Stimulated activated naive B cell treated with anti-CD40 and anti-IgM and Interleukin-4, amounts not matched to agents 10 μg/mL and 1 μg/mL and 100 μg/mL, for 72 hours (primary cell): ENCODE results near the gene CFL2.
"Not testable (repeated sequence)": the region's sequence is repeated elsewhere in the genome, so short reads cannot be mapped to it uniquely, and the experiment has no call there.

Experiments
- ATAC-seq, 2 donors: fragments of 150-1000 bp; cut with Tn5 transposase; replicated peaks; 2 replicates each; pipeline ENCODE4 v1.10.0; 2021; ENCODE audit warnings: moderate library complexity in 1 of 2
- DNase-seq: peaks from one replicate; pipeline ENCODE4 v3.0.0; 2021
- H3K27ac Mint-ChIP-seq: one replicate; pipeline ENCODE4 v1.8.0; 2022; ENCODE audit warnings: mild to moderate bottlenecking, mixed read lengths
- H3K27me3 Mint-ChIP-seq, 2 donors: one replicate each; pipeline ENCODE4 v1.8.0; 2022; ENCODE audit warnings: mixed read lengths in 2 of 2
- H3K36me3 Mint-ChIP-seq, 2 donors: one replicate each; pipeline ENCODE4 v1.8.0; 2022; ENCODE audit warnings: mixed read lengths in 2 of 2, mild to moderate bottlenecking in 1 of 2
- H3K4me1 Mint-ChIP-seq, 2 donors: one replicate each; pipeline ENCODE4 v1.8.0; 2022; ENCODE audit warnings: mixed read lengths in 2 of 2, mild to moderate bottlenecking in 1 of 2
- H3K4me3 Mint-ChIP-seq, 2 donors: one replicate each; pipeline ENCODE4 v1.8.0; 2022; ENCODE audit warnings: mild to moderate bottlenecking in 2 of 2, mixed read lengths in 2 of 2, moderate library complexity in 1 of 2
- H3K9me3 Mint-ChIP-seq, 2 donors: one replicate each; pipeline ENCODE4 v1.8.0; 2022; ENCODE audit warnings: mixed read lengths in 2 of 2, mild to moderate bottlenecking in 1 of 2

The CFL2 gene

DNA sequence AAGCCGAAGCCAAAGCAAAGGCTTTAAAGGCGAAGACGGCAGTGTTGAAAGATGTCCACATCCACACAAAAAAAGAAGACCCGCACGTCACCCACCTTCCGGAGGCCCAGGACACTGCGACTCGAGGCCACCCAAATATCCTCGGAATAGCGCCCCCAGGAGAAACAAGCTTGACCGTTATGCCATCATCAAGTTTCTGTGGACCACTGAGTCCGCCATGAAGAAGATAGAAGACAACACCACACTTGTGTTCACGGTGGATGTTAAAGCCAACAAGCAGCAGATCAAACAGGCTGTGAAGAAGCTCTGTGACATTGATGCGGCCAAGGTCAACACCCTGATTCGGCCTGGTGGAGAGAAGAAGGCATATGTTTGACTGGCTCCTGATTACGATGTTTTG is 20.2 kb downstream of the CFL2 start:
- not testable (repeated sequence) for H3K4me3 Mint-ChIP-seq, H3K36me3 Mint-ChIP-seq, DNase-seq, H3K27me3 Mint-ChIP-seq, H3K27ac Mint-ChIP-seq, H3K9me3 Mint-ChIP-seq, ATAC-seq
- peaks cover 7 to 12% of the 10 kb centered on the region in 2 donors for H3K4me1 Mint-ChIP-seq

DNA sequence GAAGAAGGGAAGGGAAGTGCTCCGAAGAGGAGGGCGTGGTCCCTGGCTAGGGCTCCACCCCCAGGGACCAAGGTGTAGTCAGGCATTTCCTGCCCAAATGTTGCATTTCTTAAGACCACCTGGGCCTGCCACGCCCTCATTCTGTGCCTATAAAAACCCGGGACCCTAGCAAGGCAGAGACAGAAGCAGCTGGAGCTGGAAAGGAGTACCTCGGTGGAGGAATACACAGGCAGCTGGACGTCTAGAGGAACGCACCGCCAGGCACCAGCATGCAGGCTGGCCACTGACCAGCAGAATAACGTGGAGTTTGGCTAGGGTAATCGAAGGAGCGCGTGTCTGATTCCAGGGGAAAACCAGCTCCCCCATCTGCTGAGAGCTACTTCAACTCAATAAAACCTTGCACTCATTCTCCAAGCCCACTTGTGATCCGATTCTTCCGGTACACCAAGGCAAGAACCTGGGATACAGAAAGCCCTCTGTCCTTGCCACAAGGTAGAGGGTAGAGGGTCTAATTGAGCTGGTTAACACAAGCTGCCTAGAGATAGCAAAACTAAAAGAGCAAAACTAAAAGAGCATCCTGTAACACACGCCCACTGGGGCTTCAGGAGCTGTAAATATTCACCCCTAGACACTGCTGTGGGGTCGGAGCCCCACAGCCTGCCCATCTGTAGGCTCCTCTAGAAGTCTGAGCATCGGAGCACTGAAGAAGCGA is 21.0 kb downstream of the CFL2 start:
- Mint-ChIP-seq H3K4me3 (peak overlapping the region; percentile 68 to 77), H3K27me3 (peaks cover 0 to 6% of the 10 kb centered on the region in 2 donors), H3K9me3 (no peaks in the 10 kb centered on the region), H3K36me3 (no peaks in the 10 kb centered on the region), H3K27ac (peak overlapping the region; percentile 39), H3K4me1 (peaks cover 7 to 12% of the 10 kb centered on the region in 2 donors)
- ATAC-seq (peak; percentile 44 to 60), DNase-seq (no peak)

DNA sequence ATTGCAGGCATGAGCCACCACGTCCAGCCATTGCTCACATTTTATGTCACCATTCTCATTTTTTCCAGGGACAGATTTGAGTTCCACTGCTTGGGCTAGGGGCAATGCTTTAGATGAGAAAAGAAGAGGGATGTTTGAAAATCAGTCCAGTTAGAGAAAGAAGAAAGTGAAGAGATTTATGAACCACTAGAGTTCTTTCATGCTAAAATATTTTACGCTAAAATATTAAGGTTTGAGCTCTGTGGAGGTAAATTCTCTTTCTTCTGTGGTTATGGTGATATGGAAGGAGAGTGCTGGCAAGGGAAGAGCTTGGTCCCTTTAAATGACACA is 21.5 kb downstream of the CFL2 start:
- Mint-ChIP-seq H3K4me3 (peak overlapping the region; percentile 68 to 77), H3K27ac (no peak overlapping the region), H3K9me3 (no peaks in the 10 kb centered on the region), H3K4me1 (peaks cover 7 to 12% of the 10 kb centered on the region in 2 donors), H3K36me3 (no peaks in the 10 kb centered on the region), H3K27me3 (peaks cover 0 to 6% of the 10 kb centered on the region in 2 donors)
- DNase-seq (no peak), ATAC-seq (no peak)

DNA sequence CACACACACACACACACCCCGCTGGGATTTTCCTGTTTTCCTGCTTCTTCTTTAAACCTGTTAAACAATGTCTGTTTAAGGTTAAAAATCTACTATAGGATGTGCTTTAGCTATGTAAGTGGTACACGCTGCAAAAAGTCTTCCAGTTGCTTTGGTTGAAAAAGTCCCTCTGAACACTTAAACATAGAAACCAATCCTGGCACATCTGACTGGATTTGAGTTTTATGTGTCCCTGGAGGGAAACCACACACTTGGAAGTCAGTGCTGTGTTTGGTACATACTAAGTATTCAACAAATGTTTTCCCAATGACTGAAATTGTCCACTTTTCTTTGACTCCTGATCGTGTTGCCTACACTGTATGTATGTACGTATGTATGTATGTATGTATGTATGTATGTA is 22.0 kb downstream of the CFL2 start:
- no peak for ATAC-seq
- H3K9me3 Mint-ChIP-seq = no peaks in the 10 kb centered on the region
- no peak overlapping the region for H3K4me3 Mint-ChIP-seq
- no peak for DNase-seq
- H3K27ac Mint-ChIP-seq = no peak overlapping the region
- peaks cover 7 to 12% of the 10 kb centered on the region in 2 donors for H3K4me1 Mint-ChIP-seq
- H3K36me3 Mint-ChIP-seq = no peaks in the 10 kb centered on the region
- H3K27me3 Mint-ChIP-seq = peaks cover 0 to 6% of the 10 kb centered on the region in 2 donors

- no peak for DNase-seq
- peaks cover 7 to 12% of the 10 kb centered on the region in 2 donors for H3K4me1 Mint-ChIP-seq
- H3K9me3 Mint-ChIP-seq = no peaks in the 10 kb centered on the region
- peaks cover 2 to 7% of the 10 kb centered on the region in 2 donors for H3K27me3 Mint-ChIP-seq
- no peak for ATAC-seq
- no peak overlapping the region for H3K27ac Mint-ChIP-seq
- H3K36me3 Mint-ChIP-seq = no peaks in the 10 kb centered on the region
- no peak overlapping the region for H3K4me3 Mint-ChIP-seq
Observed at GRCh38 chr14:34691206-34691605, 23.2 kb downstream of the CFL2 start.

GRCh38 chr14:34688470-34689206 is 25.8 kb downstream of the CFL2 start:
- H3K4me1 Mint-ChIP-seq = peaks cover 7 to 11% of the 10 kb centered on the region in 2 donors
- no peak for DNase-seq
- peaks cover 9 to 14% of the 10 kb centered on the region in 2 donors for H3K27me3 Mint-ChIP-seq
- no peak for ATAC-seq
- no peak overlapping the region for H3K4me3 Mint-ChIP-seq
- no peak overlapping the region for H3K27ac Mint-ChIP-seq
- H3K9me3 Mint-ChIP-seq = no peaks in the 10 kb centered on the region
- H3K36me3 Mint-ChIP-seq = no peaks in the 10 kb centered on the region

GRCh38 chr14:34685819-34686428 is 28.5 kb downstream of the CFL2 start:
- DNase-seq = no peak
- Mint-ChIP-seq H3K4me3 (no peak overlapping the region), H3K4me1 (peaks cover 0 to 5% of the 10 kb centered on the region in 2 donors), H3K36me3 (no peaks in the 10 kb centered on the region), H3K27ac (peak overlapping the region; percentile 10), H3K9me3 (no peaks in the 10 kb centered on the region), H3K27me3 (peaks cover 9 to 12% of the 10 kb centered on the region in 2 donors)
- no peak for ATAC-seq

DNA sequence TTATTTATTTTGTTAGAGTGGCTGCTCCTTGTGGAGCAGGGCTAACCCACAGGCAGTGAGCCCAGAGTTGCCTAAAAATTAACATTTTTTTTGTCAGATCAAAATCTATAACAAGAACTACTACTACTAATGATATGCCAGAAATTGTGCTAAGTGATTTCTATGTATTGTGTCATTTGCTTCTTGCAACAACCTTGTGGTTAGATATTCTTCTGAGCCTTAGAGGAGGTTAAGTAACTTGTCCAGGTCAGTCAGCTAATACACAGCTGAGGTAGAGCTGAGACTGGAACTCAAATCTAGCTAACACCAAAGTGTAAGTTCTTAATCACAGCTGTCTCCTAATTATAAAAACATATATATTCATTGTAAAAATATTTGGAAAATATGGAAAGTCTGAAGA is 29.8 kb downstream of the CFL2 start:
- Mint-ChIP-seq H3K9me3 (no peaks in the 10 kb centered on the region), H3K27me3 (peaks cover 9 to 12% of the 10 kb centered on the region in 2 donors), H3K4me3 (no peak overlapping the region), H3K36me3 (no peaks in the 10 kb centered on the region), H3K27ac (no peak overlapping the region), H3K4me1 (peaks cover 0 to 5% of the 10 kb centered on the region in 2 donors)
- no peak for DNase-seq
- ATAC-seq = no peak

- Mint-ChIP-seq H3K27ac (no peak overlapping the region), H3K4me1 (peaks cover 0 to 5% of the 10 kb centered on the region in 2 donors), H3K27me3 (peaks cover 9 to 12% of the 10 kb centered on the region in 2 donors), H3K4me3 (no peak overlapping the region), H3K9me3 (no peaks in the 10 kb centered on the region), H3K36me3 (no peaks in the 10 kb centered on the region)
- DNase-seq (peak; percentile 9), ATAC-seq (peak; percentile 94 to 96)
Observed at GRCh38 chr14:34682787-34683321, 31.5 kb downstream of the CFL2 start.

GRCh38 chr14:34680806-34681479 is 33.5 kb downstream of the CFL2 start:
- H3K27ac Mint-ChIP-seq = no peak overlapping the region
- no peaks in the 10 kb centered on the region for H3K9me3 Mint-ChIP-seq
- H3K4me3 Mint-ChIP-seq = no peak overlapping the region
- peaks cover 0 to 5% of the 10 kb centered on the region in 2 donors for H3K4me1 Mint-ChIP-seq
- H3K36me3 Mint-ChIP-seq = no peaks in the 10 kb centered on the region
- peaks cover 4 to 8% of the 10 kb centered on the region in 2 donors for H3K27me3 Mint-ChIP-seq
- ATAC-seq (no peak), DNase-seq (no peak)

DNA sequence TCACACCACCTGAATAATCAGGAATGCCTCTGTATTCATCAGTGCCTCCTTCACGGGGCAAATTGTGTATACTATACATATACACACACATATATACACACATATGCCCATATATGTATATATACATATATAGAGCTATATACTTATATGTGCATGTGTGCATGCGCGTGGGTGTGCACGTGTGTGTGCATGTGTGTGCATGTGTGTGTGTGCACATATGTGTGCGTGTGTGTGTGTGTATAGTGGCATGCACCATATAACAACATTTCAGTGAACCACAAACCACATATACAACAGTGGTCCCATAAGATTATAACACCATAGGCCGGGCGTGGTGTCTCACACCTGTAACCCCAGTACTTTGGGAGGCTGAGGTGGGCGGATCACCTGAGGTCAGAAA is 35.7 kb downstream of the CFL2 start:
- Mint-ChIP-seq H3K27me3 (peaks cover 0 to 3% of the 10 kb centered on the region in 2 donors), H3K4me3 (no peak overlapping the region), H3K4me1 (peaks cover 0 to 5% of the 10 kb centered on the region in 2 donors), H3K9me3 (no peaks in the 10 kb centered on the region), H3K27ac (no peak overlapping the region), H3K36me3 (no peaks in the 10 kb centered on the region)
- DNase-seq (no peak), ATAC-seq (no peak)

GRCh38 chr14:34678306-34678705 is 36.1 kb downstream of the CFL2 start:
- DNase-seq = no peak

DNA sequence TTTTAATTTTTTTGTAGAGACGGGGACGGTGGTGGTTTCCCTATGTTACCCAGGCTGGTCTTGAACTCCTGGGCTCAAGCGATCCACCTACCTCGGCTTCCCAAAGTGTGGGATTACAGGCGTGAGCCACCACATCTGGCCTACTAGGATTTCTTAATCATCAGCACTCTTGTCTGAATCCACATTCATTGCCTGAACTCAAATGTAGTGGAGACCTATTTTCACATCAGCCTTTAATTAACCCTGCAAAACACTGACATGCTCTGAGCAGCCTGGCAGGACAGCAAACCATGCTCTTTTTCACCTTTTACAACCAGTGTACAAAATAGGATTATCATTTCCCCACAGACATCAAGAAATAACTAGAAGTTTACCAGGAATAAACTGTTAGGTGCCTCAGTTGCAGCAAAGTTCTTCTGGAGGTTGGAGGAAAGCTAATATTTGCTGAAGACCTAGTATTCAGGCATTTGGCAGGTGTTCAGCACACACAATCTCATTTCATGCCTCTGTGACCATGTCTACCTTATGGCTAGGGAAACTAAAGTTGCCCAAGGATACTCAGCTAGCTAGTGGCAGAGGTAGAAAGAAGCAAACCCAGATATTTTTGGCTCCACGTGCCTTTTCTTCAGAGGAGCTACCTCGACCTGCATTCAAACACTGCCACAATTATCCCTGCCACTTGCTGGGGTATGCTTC is 37.7 kb downstream of the CFL2 start:
- Mint-ChIP-seq H3K9me3 (no peaks in the 10 kb centered on the region), H3K4me1 (no peaks in the 10 kb centered on the region), H3K4me3 (no peak overlapping the region), H3K27ac (no peak overlapping the region), H3K27me3 (no peaks in the 10 kb centered on the region), H3K36me3 (no peaks in the 10 kb centered on the region)
- DNase-seq = no peak
- no peak for ATAC-seq

More at GRCh38 chr14:34678306-34678705, 36.1 kb downstream of the CFL2 start:
- Mint-ChIP-seq H3K9me3 (no peaks in the 10 kb centered on the region), H3K36me3 (no peaks in the 10 kb centered on the region), H3K27me3 (peaks cover 0 to under 1% of the 10 kb centered on the region in 2 donors), H3K27ac (no peak overlapping the region), H3K4me3 (no peak overlapping the region), H3K4me1 (peaks cover 0 to 5% of the 10 kb centered on the region in 2 donors)
- no peak for ATAC-seq

DNA sequence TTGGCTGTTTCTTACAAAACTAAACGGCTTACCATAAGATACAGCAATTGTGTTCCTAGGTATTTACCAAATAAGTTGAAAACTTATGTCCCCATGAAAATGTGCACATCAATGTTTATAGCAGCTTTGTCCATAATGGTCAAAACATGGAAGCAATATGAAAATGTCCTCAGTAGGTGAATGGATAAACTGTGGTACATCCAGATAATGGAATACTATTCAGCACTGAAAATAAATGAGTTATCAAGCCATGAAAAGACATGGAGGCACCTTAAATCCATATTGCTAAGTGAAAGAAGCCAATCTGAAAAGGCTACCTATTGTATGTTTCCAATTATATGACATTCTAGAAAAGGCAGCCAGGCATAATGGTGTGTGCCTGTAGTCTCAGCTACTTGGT is 40.7 kb downstream of the CFL2 start:
- Mint-ChIP-seq H3K4me3 (no peak overlapping the region), H3K27ac (no peak overlapping the region), H3K27me3 (no peaks in the 10 kb centered on the region), H3K4me1 (no peaks in the 10 kb centered on the region), H3K36me3 (no peaks in the 10 kb centered on the region), H3K9me3 (no peaks in the 10 kb centered on the region)
- DNase-seq (no peak), ATAC-seq (no peak)
